HG02610 (cell line): ENCODE results near the gene NPTX1.

Experiments used
- ATAC-seq: cut with Tn5 transposase; IDR thresholded peaks from one replicate; pipeline ENCODE4 v1.9.1; 2021; ENCODE audit warnings: mild to moderate bottlenecking, moderate library complexity; ENCODE audit not compliant: unreplicated experiment

Gene NPTX1

DNA sequence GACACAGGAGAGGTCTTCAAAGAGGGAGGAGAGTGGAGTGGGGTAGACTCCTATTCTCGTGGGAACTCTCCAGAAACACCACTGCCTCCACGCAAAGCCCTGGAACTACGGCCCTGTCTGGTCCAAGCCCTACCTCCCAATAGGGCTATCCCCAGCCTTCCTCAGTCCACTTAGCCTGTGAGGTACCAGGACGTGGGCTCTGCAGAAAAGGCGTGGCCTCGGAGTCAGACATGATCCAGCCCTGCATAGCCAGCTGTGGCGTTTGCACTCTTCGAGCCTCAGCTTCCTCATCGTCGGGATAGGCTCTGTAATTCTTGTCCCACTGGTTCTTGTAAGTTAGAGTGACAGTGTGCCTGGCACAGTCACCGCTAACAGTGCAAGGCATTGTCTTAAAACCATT lies 47.6 kb downstream of the NPTX1 start:
- no peak for ATAC-seq

DNA sequence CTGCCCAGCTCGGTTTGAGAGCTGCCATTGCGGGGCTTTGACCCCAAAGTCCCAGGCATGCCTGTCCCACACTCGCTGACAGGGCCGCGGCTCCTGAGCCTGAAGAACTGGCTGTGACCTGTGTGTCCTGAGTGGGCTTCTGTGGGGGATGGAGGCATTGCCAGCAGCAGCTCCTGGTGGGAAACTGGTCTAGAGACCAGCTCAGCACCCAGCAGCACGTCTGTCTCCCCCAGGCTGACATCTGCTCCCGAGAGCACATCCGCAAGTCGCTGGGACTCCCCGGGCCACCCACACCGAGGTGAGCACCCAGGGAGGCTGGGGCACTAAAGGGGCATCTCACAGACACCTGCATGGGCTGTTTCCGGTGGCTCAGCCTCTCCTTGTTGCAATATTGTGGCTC lies 48.0 kb downstream of the NPTX1 start:
- ATAC-seq, result no peak

DNA sequence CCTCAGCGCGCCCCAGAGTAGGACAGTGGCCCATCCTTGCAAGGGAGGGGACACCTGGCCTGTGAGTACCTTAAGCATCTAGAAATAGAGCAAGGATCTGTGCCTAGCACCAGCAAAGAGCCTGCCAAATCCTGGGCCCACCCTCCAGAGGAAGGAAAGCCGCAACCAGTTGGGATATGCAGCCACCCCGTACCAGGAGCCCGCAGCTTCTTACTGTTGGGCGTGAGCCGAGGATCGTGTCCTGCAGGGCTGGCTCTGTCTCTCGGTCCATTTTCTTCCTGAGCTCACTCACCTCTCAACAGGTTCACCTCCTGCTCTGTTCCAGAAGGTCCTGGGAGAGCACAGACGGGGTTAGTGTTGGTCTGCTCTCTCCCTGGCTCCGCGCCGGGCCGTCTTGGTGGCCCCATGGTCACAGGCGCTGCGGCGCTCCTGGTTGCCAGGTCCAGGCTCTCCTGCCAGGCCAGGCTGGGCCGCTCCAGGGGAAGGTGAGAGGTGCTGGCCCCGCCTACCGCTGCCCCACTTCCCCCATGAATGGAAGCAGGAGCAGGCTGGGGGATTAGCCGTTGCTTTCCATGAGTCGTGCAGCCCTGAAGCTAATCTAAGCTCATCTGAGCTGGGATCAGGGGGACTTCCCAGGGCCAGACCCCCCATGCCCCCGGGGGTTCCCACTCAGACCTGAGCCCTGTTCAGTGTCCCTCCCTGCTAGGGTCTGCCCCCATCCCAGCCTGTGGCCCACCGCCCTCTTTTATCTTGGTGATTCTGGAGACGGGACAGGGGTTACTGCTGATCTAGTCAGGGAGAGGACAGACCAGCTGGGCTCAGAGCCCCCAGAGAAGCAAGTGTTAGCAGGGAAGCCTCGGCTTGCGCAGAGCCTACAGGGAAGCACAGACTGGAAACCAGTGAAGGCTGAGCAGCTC lies 48.8 kb downstream of the NPTX1 start:
- ATAC-seq, result no peak

DNA sequence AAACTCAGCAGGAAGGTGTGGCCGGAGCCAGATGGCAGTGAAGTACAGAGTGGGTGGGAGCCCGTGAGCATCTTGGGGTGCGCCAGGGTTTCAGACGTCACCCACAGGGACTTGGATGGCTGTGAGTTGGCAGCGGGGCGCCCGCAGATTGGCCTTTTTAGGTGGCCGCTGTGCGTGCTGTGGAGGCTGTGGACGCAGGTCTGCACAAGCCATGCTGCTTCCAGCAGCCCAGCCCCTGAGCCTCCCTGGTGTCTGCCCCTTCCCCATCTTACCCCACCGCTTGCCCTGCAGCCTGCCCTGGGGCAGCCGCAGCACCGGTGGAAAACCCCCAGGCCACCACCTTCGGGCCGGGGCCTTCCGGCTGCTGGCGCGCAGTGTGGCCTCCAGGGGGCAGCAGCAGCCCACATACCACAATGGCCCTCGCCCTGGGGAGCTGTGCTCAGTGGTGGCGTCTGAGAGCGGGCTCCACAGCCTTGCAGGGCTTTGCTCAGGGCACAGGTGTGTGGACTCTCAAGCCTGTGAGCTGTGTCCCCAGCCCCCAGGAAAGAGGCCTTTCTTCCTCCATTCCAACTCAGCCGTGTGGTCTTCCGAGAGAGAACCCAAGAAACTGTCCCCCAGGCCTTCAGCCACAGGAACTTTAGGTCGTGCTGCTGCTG lies 49.6 kb downstream of the NPTX1 start:
- peak; percentile 43 for ATAC-seq

DNA sequence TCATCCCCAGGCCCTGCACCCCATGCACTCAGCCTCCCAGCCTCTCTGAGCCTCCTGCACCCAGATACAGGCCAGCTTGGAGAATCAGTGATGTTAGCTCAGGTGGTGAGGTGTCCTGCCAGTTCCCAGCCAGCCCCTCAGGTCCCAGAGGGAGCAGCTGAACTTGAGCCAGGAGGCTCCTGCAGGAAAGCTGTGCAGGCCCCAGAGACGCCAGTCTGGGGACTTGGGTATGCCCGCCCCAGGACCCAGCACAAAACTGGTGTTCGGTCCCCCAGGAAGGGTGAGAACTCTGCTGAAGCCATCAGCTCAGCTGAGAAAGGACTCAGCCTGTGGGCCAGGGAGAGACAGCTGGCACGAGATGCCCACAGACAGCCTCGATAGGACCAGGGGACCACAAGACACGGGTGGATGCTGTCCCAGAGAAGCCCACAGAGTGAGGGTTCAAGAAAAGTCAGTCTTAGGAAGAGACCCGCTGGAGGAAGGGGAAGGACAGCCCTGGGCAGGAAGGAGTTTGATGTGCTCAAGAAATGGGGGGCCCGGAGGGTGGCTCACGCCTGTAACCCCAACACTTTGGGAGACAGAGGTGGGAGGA lies 50.5 kb downstream of the NPTX1 start:
- no peak for ATAC-seq

DNA sequence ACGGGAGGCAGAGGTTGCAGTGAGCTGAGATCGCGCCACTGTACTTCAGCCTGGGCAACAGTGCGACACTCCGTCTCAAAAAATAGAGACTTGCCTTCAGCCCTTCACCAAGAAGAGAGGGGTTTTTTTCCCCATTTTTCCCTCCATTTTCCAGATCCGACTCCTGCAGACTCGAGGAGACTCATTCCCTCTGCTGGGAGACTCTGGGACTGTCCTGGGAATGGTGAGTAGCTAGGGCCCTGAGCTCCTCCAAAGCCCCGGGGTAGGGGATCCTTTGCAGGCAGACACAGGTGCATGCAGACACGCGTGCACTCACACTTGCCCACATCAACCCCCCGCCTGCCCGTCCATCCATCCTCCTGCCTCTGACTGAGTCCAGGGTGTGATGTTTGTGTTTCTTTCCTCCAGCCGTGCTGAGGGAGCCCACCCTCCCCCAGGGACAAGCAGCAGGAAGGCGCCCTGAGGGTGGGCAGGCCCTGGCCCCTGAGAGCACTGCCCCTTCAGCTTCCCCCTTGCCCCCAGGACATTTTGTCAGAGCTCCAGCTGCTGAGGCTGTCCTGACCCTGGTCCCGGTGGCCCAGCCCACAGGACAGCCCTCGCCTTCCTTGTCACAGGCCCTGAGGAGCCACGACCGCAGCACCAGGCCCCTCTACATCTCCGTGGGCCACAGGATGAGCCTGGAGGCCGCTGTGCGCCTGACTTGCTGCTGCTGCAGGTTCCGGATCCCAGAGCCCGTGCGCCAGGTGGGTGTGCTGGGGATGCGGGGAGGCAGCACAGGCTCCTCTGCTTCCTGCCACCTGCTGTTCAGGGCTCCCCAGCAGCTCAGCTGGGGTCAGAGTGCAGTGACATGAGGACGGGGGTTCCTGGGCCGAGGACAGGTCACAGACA lies 51.3 kb downstream of the NPTX1 start:
- ATAC-seq, result no peak

DNA sequence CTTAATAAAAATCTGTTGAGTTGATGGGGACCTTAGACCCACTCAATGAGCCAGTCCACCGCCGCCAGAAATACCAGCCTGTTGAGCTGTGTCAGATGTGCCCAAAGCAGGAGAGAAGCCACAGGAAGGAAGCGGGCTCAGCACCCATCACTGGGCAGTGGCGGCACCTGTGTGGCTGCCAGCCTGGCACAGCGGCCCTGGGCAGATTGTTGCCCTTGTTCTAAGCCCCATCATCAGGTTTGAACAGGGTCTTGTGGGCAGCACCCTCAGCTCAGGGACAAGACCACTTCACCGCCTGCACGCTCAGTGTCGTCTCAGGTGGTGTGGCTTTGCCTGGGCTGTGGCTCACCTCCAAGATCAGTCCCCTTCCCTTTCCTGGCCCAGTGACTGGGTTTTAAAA lies 52.1 kb downstream of the NPTX1 start:
- no peak for ATAC-seq

DNA sequence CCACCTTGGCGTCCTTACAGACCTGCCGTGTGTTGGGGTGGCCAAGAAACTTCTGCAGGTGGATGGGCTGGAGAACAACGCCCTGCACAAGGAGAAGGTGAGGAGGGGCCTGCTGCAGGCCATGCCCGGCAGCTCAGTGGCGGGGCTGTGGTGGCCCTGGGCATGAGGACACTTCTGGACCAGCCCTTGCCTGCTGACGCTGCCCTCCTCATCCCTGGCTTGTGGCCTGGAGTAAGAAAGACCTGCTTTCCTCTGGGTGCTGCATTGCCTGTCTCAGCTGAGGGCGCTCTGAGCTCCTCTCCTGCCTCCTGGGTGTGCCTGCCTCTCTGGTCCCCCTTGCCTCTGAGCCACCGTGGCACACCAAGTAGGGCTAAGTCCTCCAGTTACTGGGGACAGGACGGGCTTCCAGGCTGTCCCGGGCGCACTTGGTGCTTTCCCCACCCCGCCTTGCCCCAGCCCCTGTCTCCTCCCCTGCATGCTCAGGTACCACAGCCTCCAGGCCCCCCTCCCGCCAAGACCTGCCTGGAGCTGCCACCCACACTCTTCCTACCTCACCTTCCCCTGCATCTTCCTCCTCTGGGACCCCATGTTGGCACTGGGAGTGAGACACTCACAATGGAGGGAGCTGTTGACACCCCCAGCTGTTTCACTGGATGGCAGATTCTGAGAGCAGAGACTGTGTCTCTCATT lies 52.7 kb downstream of the NPTX1 start:
- no peak for ATAC-seq

DNA sequence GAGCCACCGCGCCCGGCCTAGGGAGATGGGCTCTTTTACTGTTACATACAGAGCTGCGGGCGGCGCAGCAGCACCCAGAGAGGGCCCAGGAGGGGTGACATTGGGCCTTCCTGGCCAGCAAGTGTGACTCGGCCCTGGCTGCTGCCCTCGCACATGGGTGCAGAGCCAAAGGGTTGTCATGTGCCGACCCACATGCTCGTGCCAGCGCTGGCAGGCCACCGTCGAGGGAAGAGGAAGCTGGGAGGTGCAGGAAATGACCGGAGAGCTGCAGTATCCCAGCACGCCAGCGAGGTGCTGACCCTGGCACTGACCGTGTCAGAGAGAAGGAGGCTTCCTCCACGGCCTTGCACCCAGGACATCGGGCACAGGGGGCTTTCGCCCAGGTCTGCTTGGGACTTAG lies 53.4 kb downstream of the NPTX1 start:
- ATAC-seq, result no peak

DNA sequence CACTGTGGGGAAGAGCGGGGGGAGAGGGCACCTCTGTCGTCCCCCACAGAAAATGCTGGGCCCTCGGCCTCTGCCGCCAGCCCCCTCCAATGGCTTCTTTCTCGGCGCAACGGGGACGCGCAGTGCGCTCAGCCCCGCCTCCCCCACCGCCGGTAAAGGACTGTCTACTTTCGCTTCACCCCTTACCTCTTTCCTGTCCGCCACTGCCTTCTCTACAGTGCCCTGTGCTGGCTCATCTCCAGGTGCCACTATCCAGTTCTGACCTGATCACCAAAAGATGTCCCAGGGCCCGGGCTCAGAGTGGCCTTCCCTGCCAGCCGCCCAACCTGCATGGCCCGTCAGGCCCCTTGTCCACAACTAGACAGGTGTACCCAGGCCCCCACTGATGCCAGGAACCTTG lies 54.1 kb downstream of the NPTX1 start:
- no peak for ATAC-seq

DNA sequence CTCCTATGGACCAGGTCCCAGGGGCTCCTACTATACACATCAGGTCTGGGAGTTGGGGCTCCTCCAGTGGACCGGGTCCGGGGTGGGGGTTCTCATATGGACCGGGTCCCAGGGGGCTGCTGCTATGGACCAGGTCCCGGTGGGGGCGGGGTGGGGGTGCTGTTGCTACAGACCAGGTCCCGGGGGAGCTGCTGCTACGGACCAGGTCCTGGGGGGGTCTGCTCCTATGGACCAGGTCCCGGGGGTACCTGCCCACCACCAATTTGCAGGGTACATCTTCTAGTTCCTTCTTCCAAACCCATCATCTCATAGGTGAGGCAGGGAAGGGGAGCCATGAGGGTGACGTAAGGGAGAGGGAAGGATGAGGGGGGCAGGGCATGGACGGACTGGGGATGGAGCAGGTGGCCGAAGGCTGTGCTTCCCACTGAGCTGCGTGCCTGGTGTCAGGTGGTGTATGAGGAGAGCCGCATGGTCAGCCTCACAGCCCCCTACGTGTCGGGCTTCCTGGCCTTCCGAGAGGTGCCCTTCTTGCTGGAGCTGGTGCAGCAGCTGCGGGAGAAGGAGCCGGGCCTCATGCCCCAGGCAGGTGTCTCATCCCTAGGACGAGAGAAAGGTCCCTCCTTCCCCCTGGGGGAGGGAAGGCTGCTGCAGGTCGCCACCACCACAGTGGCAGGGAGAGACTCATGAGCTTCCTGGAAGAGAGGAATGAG lies 54.9 kb downstream of the NPTX1 start:
- no peak for ATAC-seq

DNA sequence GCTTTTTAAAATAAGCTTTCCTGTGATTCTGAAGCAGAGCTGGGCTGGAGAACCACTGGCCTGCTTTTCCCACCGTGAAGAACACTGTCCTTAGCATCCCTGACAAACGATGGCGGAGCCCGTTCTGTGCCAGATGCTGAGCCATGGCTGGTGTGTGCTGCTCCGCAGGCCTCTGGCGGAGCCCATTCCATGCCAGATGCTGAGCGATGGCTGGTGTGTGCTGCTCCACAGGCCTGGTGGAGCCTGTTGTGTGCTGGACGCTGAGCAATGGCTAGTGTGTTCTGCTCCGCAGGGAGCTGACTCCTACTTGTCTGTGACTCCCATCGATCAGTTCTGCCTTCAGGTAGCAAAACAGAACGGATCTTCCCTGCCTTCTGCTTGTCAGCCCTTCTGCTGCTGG lies 57.2 kb downstream of the NPTX1 start:
- ATAC-seq, result no peak

DNA sequence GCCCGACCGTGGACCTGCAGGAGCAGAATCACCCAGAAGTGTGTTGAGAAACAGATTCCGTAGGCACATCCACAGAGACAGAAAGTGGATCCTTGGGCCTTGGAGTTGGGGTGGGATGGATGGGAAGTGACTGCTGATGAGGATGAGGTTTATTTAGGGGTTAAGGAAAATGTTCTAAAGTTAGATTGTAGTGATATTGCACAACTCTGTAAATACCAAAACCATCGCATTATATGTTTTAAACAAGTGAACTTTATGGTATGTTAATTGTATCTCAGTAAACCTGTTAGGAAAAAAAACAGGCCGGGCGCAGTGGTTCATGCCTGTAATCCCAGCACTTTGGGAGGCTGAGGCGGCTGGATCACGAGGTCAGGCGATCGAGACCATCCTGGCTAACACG lies 57.8 kb downstream of the NPTX1 start:
- no peak for ATAC-seq
